Astrocyte (in vitro differentiated cells and primary cell): Measurements from ENCODE around the gene MYCBP2. TPM values are rescaled to one million over a fixed set of nuclear protein-coding genes. Genes with fewer than 3 reads are reported as not detected.

ENCODE experiments used
- DNase-seq: peaks from one replicate; pipeline ENCODE4 v3.0.0-alpha.2; 2010; ENCODE audit warnings: low read depth
- FAIRE-seq: peaks from 2 replicates; lab custom pipeline; 2011; peaks lifted over from hg19 to GRCh38; lab: Jason Lieb, UNC
- H2AFZ ChIP-seq: 2 replicates; pipeline ENCODE4 v1.6.0; 2012; ENCODE audit warnings: low read depth, low read length, inconsistent platforms
- H3K27ac ChIP-seq: 2 replicates; pipeline ENCODE4 v1.5.1; 2011; ENCODE audit warnings: low read depth, low read length, inconsistent platforms
- H3K27me3 ChIP-seq: 2 replicates; pipeline ENCODE4 v1.6.0; 2011; ENCODE audit warnings: low read length, inconsistent platforms; ENCODE audit not compliant: insufficient read depth
- H3K36me3 ChIP-seq: 2 replicates; pipeline ENCODE4 v1.5.1; 2011; ENCODE audit warnings: low read length, inconsistent platforms; ENCODE audit not compliant: insufficient read depth
- H3K4me1 ChIP-seq: 2 replicates; pipeline ENCODE4 v1.5.1; 2011; ENCODE audit warnings: low read length, inconsistent platforms; ENCODE audit not compliant: insufficient read depth
- H3K4me2 ChIP-seq: 2 replicates; pipeline ENCODE4 v1.6.0; 2012; ENCODE audit warnings: low read length, inconsistent platforms
- H3K4me3 ChIP-seq: 2 replicates; pipeline ENCODE4 v1.5.1; 2011; ENCODE audit warnings: low read depth, mild to moderate bottlenecking, low read length, inconsistent platforms; ENCODE audit not compliant: insufficient read depth
- H3K79me2 ChIP-seq: 2 replicates; pipeline ENCODE4 v1.6.0; 2012; ENCODE audit warnings: mild to moderate bottlenecking, low read length, inconsistent platforms; ENCODE audit not compliant: insufficient read depth
- H3K9ac ChIP-seq: 2 replicates; pipeline ENCODE4 v1.6.0; 2012; ENCODE audit warnings: mild to moderate bottlenecking, low read length, inconsistent platforms
- H3K9me3 ChIP-seq: 2 replicates; pipeline ENCODE4 v1.5.1; 2012; ENCODE audit warnings: low read depth, mild to moderate bottlenecking, low read length, inconsistent platforms; ENCODE audit not compliant: insufficient read depth
- H4K20me1 ChIP-seq: 2 replicates; pipeline ENCODE4 v1.6.0; 2012; ENCODE audit warnings: low read length, inconsistent platforms; ENCODE audit not compliant: insufficient read depth
- H3K27ac Mint-ChIP-seq: one replicate; pipeline ENCODE4 v1.8.0; 2021; ENCODE audit warnings: mild to moderate bottlenecking, mixed read lengths; ENCODE audit not compliant: unreplicated experiment
- H3K27me3 Mint-ChIP-seq: one replicate; pipeline ENCODE4 v1.8.0; 2021; ENCODE audit warnings: low read depth, mixed read lengths; ENCODE audit not compliant: unreplicated experiment
- H3K36me3 Mint-ChIP-seq: one replicate; pipeline ENCODE4 v1.8.0; 2021; ENCODE audit warnings: low read depth, mixed read lengths; ENCODE audit not compliant: unreplicated experiment
- H3K4me1 Mint-ChIP-seq: one replicate; pipeline ENCODE4 v1.8.0; 2021; ENCODE audit warnings: low read depth, mixed read lengths; ENCODE audit not compliant: unreplicated experiment
- H3K4me3 Mint-ChIP-seq: one replicate; pipeline ENCODE4 v1.8.0; 2021; ENCODE audit warnings: mild to moderate bottlenecking, moderate library complexity, mixed read lengths; ENCODE audit not compliant: unreplicated experiment
- H3K9me3 Mint-ChIP-seq: one replicate; pipeline ENCODE4 v1.8.0; 2021; ENCODE audit warnings: mild to moderate bottlenecking, mixed read lengths; ENCODE audit not compliant: unreplicated experiment
- EZH2 ChIP-seq: IDR thresholded peaks from 2 replicates; pipeline ENCODE4 v1.6.1; 2012; ENCODE audit warnings: mild to moderate bottlenecking, low read length, inconsistent platforms; ENCODE audit not compliant: insufficient read depth
- total RNA-seq: library from RNA; stranded (reverse); gene quantifications from 2 replicates; pipeline ENCODE4 v1.2.1, GENCODE V29; 2021
- TF ChIP-seq, protein P1 (sequence below): IDR thresholded peaks from 2 replicates; pipeline ENCODE4 v1.5.1; 2011; ENCODE audit warnings: low read depth, mild to moderate bottlenecking, inconsistent platforms, low read length, moderate library complexity; ENCODE audit not compliant: insufficient read depth

MYCBP2 gene
- total RNA-seq, 1 donor from 2014 or later = 72.3 TPM

DNA sequence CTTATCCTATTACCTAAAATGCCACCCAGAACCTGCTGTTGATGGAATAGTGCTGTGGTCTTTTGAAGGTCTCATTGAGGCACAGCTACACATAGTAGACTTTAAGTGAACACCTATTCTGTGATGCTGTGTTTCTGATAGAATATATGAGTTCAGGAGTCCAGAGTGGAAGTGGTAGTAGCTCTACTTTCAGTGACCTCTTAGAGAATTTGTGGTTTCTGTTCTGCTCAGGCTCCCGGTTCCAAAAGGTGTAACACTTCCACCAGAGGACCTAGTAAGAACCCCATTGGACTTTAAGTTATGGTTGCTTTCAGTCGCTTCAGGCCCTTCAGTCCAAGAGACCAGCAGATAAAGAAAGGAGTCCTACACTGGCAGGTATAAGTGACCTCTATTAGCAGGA lies 11.4 kb upstream of the MYCBP2 start:
- H3K4me1 ChIP-seq = no peaks in the 10 kb centered on the region
- FAIRE-seq (no peak), DNase-seq (no peak)
- no peaks in the 10 kb centered on the region for H4K20me1 ChIP-seq
- no peaks in the 10 kb centered on the region for H3K9me3 ChIP-seq
- Mint-ChIP-seq H3K27ac (no peak overlapping the region), H3K4me1 (no peaks in the 10 kb centered on the region), H3K9me3 (no peaks in the 10 kb centered on the region), H3K27me3 (peaks cover 18% of the 10 kb centered on the region), H3K36me3 (no peaks in the 10 kb centered on the region), H3K4me3 (no peak overlapping the region)
- H3K4me2 ChIP-seq = no peak overlapping the region
- no peak overlapping the region for H3K27ac ChIP-seq
- no peak overlapping the region for H2AFZ ChIP-seq
- H3K36me3 ChIP-seq = no peaks in the 10 kb centered on the region
- no peaks in the 10 kb centered on the region for H3K79me2 ChIP-seq
- no peak for TF ChIP-seq EZH2
- TF ChIP-seq, protein P1, sequence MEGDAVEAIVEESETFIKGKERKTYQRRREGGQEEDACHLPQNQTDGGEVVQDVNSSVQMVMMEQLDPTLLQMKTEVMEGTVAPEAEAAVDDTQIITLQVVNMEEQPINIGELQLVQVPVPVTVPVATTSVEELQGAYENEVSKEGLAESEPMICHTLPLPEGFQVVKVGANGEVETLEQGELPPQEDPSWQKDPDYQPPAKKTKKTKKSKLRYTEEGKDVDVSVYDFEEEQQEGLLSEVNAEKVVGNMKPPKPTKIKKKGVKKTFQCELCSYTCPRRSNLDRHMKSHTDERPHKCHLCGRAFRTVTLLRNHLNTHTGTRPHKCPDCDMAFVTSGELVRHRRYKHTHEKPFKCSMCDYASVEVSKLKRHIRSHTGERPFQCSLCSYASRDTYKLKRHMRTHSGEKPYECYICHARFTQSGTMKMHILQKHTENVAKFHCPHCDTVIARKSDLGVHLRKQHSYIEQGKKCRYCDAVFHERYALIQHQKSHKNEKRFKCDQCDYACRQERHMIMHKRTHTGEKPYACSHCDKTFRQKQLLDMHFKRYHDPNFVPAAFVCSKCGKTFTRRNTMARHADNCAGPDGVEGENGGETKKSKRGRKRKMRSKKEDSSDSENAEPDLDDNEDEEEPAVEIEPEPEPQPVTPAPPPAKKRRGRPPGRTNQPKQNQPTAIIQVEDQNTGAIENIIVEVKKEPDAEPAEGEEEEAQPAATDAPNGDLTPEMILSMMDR = no peak
- H3K9ac ChIP-seq = no peak overlapping the region
- peaks cover 7% of the 10 kb centered on the region for H3K27me3 ChIP-seq
- H3K4me3 ChIP-seq = no peak overlapping the region

DNA sequence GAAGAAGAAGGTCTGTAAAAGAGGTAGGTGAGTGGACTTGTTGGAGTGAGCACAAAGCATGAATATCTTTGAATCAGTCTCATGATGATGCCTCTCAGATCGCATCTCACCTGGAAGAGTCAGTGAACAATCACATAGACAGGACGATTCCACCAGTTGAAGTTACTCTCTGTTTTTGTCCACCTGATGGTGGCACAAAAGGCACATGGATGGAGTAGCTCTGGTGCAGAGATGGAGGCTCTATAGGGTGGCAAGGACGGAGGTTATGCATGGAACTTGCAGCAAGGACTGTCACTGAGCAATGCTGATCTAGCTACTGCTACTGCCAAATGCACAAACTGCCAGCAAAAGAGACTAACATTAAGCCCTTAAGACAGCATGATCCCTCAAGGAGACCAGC lies 10.3 kb upstream of the MYCBP2 start:
- no peak overlapping the region for H3K4me3 Mint-ChIP-seq
- Histone ChIP-seq H3K9ac (no peak overlapping the region), H3K27me3 (peaks cover 7% of the 10 kb centered on the region), H3K36me3 (no peaks in the 10 kb centered on the region), H3K27ac (no peak overlapping the region), H4K20me1 (no peaks in the 10 kb centered on the region), H3K9me3 (no peaks in the 10 kb centered on the region), H3K79me2 (no peaks in the 10 kb centered on the region), H3K4me2 (no peak overlapping the region), H3K4me1 (no peaks in the 10 kb centered on the region), H2AFZ (no peak overlapping the region), H3K4me3 (no peak overlapping the region)
- DNase-seq = no peak
- H3K36me3 Mint-ChIP-seq = no peaks in the 10 kb centered on the region
- no peaks in the 10 kb centered on the region for H3K9me3 Mint-ChIP-seq
- FAIRE-seq = no peak
- no peaks in the 10 kb centered on the region for H3K4me1 Mint-ChIP-seq
- H3K27me3 Mint-ChIP-seq = peaks cover 18% of the 10 kb centered on the region
- no peak overlapping the region for H3K27ac Mint-ChIP-seq
- TF ChIP-seq, protein P1 = no peak
- no peak for TF ChIP-seq EZH2

DNA sequence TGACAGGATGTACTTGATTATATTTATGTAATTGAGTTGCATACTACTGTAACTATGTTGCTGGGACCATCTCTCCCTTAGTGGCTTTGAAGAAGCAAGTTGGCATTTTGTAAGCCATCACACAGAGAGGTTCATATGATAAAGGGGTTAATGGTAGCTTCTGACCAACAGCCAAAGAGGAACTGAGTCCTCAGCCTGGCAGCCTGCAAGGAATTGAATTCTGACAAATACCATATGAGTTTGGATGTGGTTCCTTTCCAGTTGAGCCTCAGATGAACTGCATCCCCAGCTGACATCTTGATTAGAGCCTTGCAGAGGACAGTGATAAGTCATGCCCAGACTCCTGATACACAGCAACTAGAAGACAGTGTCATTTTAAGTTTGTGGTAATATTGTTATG lies 8.6 kb upstream of the MYCBP2 start:
- peaks cover 1% of the 10 kb centered on the region for H3K4me1 Mint-ChIP-seq
- H3K27ac Mint-ChIP-seq = no peak overlapping the region
- Histone ChIP-seq H3K27me3 (peaks cover 7% of the 10 kb centered on the region), H3K4me3 (no peak overlapping the region), H3K27ac (no peak overlapping the region), H2AFZ (no peak overlapping the region), H3K4me1 (no peaks in the 10 kb centered on the region), H3K79me2 (no peaks in the 10 kb centered on the region), H3K9me3 (no peaks in the 10 kb centered on the region), H3K4me2 (no peak overlapping the region), H3K9ac (no peak overlapping the region), H4K20me1 (no peaks in the 10 kb centered on the region), H3K36me3 (no peaks in the 10 kb centered on the region)
- H3K27me3 Mint-ChIP-seq = peaks cover 18% of the 10 kb centered on the region
- FAIRE-seq (no peak), DNase-seq (no peak)
- no peaks in the 10 kb centered on the region for H3K36me3 Mint-ChIP-seq
- TF ChIP-seq EZH2 = no peak
- TF ChIP-seq, protein P1 = no peak
- H3K9me3 Mint-ChIP-seq = no peaks in the 10 kb centered on the region
- H3K4me3 Mint-ChIP-seq = no peak overlapping the region
